CD4-positive, alpha-beta T cell treated with Interleukin-15 for 1 hour (primary cell): Measurements from ENCODE around the gene U2SURP.
A peak's percentile ranks its signal among the peaks of the same experiment; 100 is the strongest.

Experiments used
- DNase-seq: peaks from one replicate; pipeline ENCODE4 v3.0.0-alpha.2; 2020

The U2SURP gene

DNA sequence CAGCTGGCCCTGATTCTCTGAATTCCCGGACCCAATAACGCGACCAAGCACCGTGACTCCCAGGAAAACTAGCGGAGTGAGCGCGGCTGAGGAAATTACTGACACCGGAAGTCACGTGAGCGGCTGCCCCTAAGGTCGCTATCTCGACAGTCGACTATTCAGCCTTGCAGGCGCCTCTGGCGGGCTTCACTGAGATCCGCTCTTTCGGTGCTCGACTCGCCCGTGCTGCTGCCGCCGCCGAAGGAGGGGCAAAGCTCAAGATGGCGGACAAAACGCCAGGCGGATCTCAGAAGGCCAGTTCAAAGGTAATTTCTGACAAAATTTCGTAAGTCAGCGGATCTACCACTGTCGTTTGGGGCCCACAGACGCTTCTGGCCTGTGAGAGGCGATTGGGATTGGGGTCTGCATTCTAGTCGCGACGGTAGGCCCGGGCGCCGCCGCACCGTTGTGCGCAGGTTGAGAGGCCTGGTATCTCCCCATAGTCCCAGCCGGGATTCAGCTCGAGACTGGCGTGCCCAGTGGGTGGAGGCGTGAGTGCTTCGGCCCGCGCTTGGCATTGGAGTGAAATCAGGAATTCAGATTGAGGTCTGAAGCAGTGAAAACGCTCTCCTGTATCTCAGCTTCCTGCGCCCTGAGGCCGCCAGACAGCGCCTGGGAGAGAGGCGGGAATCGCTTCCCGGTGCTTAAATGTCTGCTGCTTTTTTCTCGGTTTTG lies at the start of gene U2SURP:
Gene U2SURP, plus strand, starts transcription at position 202 of the 714 bp plus-strand sequence. Its CDS starts 59 bp downstream, at position 261.
- DNase-seq, result peak; percentile 92

DNA sequence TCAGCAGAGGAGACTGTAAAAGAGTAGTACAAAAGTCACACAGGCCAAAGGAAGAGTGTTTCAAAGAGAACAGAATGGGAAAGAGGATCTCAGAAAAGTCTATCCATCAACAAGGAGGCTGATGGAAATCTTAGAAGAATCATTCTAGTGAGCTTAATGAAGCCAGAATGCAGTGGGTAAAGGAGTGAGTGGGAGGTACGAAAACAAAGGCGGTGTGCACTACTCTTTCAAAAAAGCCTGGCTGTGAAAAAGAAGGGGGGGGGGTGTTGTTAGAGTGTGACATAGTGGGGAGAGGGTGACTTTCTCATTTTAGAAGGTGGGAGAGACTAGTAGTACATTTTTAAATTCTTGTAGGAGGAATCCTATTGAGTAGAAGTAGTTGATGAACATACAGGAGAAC lies 49.6 kb upstream of the U2SURP start:
- DNase-seq, result no peak

DNA sequence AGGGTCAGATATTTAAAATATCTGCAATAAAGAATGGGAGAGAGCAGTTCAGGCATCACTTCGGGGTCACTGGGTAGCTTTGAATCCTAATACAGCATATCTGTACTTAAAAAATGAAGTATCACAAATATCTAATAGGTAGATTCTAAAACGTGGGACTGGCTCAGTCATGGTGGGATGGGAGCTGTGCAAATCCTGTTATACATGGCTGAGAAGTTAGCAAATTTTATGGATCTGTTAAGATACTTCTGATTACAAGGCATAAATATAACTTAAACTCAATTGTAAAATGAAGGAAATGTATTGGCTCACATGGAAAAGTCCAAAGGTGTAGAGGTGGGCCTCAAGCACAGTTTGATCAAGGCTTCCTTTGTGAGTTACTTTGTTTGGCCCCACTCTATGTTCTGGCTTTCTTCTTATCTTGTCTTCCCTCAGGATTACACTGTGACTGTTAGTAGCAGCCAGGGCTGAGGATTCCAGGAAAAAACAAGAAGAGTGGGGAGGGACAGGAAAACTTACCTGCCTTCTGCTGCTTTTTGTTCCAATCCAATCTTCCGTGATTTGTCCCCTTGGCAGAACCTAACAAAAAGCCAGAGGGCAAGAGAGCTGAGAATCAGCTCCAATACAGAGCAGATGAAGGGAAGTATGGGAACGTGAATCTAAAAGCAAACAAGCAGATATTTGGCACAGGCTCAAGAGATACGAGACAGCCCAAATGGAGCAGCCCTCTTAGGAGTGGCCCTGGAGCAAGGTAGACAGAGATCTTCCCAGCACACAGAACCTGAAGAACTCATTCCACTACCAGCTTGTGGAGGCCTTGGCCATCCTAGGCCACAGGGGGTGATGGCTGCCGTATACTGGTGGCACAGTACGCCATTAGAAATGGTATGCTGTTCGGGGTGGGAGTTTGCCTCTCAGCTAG lies 48.8 kb upstream of the U2SURP start:
- no peak for DNase-seq

DNA sequence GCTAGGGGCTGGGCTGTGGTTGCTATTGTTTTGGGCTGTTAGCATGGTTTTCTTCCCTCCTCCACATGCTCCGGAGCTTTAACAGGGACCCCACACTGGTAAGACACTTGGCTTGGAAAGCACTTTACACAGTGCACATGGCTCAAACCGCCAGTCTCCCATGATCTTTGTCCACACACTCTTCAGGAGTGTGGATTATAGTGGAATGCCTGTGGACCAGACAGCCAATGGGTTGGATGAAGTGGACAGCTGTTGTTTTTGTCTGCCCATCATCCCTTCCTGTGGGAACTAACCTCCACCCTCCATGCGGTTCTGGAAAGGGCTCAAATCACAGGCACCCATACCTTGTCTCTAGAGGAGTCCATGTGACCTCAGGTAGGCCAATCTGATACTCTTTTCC lies 47.9 kb upstream of the U2SURP start:
- DNase-seq, result no peak

DNA sequence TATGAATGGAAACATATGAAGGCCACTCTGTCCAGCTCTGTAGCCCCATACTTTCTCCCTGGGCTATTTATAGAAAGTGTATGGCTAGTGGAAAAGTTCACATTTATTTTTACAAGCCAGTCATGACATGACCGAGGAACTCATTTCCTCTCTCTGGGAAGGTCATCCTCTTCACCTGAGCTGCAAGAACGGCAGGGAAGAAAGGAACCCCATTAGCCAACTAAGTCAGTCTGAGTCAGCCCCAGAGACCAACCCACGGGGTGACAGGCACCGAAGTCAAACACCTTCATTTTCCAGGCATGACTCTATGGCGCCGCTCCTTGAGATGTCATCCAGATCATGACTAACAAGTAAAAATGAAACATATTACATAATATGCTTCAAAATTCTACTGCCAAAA lies 42.7 kb upstream of the U2SURP start:
- DNase-seq, result no peak

DNA sequence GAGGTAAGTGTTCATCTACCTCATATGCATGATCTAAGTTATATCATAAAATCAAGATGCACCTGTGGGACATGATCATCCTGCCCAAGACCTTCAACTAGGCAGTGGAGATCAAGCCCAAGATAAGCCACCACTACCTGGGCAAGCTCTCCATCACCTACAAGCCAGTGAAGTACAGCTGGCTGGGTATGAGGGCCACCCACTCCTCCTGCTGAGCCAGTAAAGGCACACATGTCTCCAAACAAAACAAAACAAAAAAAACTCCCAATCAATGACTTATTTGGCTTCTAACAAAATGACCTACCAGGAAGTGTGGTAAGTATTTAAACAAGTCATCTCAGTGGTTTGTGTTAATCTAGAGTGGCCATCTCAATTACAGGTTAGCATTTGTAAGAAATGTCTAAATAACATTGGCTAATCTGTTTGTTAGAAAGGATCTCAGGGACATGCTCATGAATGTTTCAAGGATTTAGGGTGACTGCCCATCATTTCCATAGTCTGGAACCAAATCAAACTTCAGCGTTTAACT lies 41.0 kb upstream of the U2SURP start:
- DNase-seq, result no peak

DNA sequence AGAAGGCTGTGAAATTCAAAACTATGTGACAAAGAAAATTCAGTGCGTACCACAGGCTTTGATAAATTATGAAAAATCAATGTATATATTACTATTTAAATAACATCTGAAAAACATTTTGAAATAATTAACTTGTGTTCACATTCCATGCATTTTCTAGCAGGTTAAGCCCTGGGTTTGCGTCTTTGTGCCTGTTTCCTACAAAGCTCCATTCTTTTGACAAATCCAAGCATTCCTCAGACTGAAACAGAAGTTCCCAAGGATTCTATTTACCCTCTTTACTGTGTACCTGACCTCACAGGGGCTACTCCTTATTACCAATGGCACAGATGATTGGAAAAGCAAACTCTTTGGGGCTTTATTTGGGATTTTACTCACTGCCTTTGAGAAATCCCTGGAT lies 39.8 kb upstream of the U2SURP start:
- no peak for DNase-seq

DNA sequence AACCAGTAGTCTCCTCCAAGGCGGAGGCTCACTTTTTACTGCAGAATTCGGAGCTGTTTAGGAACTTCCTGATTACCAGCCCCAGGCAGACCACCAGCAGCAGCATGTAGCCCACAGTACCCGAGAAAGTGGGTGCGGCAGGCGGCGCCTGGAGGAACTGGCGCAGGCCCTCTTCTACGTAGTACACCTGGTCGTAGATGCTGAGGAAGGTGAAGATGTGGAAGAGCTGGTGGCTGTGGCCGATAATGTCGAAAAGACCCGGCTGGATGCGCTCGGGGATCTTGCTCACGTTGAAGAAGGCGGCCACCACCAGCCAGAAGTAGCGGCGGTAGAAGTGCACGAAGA lies 39.2 kb upstream of the U2SURP start:
- no peak for DNase-seq

DNA sequence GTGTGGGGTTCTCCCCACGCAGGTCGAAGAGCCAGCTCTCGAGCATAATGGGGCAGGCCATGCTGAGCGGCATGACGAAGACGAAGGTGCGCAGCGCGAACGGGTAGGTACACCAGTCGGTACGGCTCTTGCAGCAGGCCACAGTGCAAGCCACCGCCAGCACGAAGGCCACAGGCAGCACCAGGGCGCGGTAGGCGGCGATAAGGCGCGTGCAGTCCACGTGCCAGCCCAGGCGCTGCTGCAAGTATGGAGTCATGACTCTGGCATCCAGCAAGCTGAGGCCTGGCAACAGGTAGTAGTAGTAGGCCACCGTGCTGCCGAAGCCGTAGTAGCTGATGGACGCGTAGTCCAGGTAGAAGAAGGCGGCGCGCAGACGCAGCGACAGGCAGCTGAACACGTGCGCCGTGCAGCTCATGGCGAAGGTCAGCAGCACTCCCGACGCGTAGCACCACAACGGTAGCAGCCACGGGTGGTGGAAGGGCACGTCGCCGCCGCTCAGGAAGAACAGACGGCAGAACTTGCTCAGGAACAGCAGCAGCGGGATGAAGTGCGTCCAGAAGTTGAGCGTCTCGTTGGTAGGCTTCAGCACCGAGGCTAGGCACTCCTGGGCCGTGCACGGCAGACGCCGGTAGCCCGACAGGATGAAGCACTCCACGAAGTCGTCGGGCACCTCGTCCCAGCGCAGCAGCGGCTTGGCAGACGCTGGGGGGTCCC lies 38.7 kb upstream of the U2SURP start:
- no peak for DNase-seq

DNA sequence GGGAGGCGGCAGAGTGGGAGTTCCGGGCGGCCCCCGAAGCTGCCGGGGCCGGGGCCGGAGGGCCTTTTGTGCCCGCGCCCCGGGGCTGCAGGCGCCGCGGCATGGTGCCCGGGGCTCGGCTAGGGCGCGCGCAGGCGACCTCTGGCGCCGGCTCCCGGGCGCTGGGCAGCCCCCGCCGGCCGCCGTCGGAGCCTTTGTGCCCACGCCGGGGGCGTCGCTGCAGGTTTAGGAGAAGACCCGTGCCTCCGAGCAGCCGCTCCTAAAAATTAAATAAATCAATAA lies 38.2 kb upstream of the U2SURP start:
- no peak for DNase-seq

DNA sequence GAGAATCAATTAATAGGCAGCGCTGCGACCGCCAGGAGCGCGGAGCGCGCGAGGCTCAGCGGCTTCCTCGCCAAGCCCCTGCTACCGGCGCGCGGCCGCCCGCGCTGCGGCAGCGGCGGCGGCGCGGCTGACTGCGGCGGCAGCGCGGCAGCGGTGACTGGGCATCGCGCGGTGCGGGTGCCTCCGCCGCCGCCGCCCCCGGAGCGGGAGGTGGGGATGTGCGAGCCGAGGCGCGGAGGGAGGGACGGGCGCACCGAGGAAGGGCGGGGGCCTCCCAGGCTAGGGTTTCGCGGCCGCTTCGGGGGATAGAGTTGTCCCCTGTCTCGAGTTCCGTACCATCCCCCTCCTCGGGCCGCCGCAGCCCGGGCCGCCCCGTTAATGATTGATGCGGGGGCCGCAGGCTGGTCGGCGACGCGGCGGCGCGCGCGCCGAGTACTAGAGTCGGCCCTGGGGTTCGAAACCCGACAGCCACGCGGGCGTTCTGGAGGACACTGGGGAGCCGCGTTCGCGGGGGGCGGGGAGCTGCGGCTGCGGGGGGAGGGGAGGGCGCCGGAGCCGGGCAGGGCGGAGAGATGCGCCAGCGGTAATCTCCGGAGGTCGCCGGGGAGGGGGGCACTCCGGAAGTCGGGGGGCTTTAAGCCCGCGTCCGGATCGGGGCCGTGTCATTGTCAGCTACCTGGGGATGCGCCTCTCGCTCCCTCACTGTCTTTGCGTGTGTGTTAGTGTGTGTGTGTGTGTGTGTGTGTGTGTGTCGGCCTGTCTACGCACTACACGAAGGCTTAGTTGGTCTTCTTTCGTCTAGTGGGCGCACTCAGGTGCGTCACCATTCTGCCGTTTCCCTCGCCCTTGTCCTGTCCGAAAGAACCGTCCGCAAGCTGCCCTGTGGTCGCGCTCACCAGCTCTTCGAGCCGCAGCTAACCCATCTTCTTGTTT lies 37.6 kb upstream of the U2SURP start, which contains the start of gene PAQR9:
Gene PAQR9, minus strand, starts transcription at position 159 of the 933 bp plus-strand sequence. CDS start 338 bp downstream, outside the sequence.
- DNase-seq, result no peak

DNA sequence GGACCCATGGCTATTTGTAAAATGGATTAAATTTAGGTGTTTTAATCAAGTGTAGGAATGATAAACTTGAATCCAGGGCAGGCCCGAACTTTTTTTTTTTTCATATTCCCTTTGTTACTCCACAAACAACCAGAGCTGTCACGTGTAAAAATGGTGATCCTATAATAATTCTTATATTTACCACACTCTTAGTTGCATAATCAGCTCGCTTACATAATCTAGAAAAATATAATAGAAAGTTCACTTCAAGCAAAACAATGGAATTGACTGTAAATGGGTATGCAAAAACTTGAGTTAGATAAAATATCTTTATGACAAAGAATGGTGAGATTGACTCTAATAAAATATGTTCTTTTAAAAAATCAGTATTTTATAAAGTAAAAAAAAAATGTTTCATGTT lies 35.8 kb upstream of the U2SURP start:
- no peak for DNase-seq

DNA sequence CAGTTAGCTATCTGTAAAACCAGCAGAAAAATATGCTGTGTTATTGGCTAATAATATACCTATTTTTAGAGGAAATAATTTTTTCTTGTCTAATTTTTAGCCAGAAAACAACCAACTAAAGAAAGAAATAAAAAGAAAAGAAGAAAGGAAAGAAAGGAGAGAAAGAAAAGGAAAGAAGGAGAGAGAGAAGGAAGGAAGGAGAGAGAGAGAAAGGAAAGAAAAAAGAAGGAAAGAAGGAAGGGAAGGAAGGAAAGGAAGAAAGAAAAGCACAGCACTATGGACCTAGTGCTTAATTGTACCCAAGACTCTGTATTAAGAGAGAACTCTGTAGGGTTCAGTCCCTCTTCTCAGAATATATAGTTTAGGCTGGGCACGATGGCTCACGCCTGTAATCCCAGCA lies 34.6 kb upstream of the U2SURP start:
- DNase-seq, result no peak

DNA sequence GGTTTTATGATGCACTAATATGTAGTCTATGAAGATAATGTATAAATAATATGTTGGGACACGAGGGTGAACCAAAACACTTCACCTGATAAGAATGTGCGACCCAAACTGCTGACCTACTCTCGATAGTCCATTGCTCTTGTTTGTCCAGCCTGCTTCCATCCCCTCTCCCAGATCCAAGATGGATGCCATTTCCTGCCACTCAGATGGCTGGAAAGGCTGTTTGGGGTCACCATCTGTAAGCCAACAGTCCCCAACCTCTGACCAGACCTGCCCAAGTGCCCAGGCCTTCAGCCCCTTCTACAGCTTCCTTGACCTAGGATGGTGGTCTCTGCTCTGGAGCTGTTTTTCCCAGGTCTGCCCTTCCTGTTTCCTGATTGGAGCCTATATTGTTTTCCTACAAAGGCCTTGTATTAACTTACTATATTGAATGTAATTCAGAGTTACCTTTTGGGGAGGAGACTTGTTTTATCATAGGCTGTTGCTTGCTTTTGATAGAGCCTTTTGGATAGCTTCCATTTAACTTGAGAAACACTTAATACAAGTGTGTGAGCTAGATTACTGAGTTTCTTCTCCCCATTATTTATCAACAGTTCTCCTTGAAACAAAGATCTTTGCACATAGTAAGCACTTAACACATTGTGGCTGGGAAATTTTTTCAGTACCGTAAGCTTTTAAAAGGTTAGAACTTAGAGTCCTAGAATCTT lies 32.9 kb upstream of the U2SURP start:
- no peak for DNase-seq

DNA sequence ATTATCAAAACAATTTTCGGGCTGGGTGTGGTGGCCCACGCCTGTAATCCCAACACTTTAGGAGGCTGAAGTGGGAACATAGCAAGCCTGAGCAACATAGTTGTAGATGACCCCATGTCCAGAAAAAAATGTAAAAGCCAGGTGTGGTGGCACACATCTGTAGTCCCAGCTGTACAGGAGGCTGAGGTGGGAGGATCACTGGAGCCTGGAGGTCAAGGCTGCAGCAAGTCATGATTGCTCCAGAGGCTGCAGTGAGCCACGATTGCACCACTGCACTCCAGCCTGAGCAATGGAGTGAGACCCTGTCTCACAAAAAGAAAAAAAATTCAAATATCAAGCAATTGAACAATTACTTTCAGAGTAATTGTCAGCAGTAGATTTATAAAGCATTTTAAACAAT lies 29.9 kb upstream of the U2SURP start:
- no peak for DNase-seq

DNA sequence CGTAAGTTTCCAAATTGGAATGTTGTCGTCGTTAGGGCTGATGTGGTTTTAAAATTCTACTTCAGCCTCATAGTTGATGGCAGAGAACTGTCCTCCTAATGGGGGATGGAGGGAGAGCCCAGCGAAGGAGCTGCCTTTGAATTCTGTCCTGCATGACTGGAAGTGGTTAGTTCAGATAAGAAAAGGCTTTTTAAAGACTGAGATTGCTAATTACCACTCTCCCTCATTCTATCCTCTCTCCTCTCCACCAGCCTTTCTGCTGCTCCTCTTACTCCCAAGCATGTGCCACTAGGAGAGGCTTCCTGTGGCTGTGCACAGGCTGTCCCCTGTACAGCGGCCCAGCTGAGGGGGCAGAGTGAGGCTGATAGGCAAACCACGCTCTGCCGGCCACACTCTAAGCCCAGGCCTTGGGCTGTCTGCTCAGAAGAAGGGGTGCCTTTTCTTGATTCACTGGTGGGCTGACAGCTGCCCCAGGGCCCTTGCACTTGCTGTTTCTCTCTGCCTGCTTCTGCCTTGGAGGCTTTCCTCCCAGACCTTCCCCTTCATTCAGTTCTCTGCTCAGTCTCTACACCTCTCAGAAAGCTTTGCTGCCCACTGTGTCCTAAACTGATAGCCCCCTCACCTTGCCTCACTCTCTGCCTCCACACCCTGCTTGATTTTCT lies 29.1 kb upstream of the U2SURP start:
- DNase-seq, result no peak

DNA sequence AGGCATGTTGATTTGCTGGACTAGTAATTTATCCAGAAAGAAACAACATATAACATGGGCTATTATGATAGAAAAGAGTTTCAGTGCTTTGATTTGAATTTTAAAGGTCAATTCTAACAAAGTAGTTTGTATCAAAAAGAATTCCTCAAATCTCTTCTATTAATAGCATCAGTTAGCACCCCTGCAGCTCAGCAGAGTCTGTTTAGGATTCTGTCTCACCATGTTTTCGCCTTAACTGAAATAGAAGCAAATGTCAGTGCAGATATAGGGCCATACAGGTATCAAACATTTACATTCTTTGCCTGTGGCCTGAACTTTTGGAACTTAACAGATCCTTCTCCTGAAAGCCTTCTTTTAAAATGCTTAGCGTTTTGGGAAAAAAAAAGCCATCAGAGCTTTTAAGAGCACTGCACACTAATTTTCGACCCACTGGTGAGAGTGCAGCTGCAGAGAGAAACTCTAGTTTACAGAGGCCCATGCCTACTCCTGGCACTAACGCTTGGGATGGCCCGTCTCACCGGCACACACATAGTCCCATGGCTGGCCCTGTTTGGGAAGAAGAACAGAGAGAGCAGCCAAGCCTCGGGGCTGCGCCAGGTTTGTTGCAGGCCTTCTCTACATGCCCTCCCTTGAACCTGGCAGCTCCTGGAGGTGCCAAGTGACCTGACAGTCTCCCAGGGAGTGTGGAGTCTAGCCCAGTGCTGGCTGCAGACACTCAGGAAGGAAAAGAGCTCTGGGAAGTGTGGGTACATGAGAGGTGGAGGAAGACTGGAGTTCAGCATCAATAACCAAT lies 28.0 kb upstream of the U2SURP start:
- no peak for DNase-seq

DNA sequence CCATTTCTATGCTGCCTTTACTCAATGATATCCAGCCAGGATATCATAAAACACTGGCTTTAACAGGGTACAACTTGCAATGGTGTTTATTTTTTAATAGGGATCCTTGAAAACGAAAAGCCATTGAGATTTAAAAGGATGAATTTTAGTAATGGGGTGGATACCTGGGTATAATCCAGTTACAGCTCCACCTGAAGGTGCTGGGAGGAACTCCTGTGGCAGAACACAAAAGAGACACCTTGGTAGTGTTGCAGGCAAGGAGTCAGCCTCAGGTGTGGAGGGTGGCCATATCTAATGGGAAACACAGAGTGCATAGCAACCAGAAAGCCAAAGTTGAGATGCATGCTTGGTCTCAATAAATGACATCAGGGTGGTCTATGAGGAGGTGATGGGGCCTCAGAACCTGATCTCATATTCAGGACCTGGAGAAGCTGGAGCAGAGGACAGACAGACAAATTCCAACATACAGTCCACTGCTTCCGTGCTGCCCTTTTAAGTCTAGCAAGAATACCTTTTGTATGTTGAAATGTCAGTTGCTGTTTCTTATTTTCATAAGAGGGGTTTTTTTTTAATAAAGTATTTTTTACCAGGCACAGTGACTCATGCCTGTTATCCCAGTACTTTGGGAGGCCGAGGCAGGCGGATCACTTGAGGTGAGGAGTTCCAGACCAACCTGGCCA lies 25.9 kb upstream of the U2SURP start:
- DNase-seq, result no peak

DNA sequence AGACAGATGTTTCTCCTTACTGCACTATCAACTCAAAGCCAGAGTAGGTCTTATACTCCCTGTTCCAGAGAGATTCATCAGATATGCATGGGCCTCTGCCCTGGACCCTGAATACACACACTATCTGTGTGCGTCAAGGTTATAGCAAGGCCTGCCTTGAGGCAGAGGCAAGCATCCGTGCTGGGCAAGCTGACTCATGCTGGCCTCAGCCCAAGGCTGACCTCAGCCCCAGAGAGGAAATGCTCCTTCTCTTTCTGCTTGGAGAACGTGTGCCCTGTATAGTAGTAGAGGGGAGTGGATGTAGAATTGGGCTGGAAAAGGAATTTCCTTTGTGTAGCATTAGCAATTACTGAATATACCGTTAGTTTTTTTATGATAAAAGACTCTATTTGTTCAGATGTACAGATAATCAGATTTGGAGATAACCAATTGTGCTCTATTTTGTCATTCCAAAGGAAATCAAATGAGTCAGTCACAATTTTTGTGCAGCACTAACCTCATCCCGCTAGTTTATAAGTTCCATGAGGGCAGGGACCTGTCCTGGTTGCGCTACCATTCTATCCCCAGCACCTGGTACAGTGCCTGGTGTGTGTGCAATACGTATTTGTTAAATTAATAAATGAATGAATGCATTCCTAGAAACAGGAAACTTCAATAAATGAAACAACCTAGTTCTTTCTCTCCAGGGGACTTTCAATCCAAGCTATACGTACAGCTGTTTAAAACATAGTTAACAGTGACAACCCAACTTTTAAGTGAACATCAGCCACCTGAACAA lies 24.6 kb upstream of the U2SURP start:
- DNase-seq, result peak; percentile 26
